ENCODE results near the gene DPP8.

The DPP8 gene

DNA sequence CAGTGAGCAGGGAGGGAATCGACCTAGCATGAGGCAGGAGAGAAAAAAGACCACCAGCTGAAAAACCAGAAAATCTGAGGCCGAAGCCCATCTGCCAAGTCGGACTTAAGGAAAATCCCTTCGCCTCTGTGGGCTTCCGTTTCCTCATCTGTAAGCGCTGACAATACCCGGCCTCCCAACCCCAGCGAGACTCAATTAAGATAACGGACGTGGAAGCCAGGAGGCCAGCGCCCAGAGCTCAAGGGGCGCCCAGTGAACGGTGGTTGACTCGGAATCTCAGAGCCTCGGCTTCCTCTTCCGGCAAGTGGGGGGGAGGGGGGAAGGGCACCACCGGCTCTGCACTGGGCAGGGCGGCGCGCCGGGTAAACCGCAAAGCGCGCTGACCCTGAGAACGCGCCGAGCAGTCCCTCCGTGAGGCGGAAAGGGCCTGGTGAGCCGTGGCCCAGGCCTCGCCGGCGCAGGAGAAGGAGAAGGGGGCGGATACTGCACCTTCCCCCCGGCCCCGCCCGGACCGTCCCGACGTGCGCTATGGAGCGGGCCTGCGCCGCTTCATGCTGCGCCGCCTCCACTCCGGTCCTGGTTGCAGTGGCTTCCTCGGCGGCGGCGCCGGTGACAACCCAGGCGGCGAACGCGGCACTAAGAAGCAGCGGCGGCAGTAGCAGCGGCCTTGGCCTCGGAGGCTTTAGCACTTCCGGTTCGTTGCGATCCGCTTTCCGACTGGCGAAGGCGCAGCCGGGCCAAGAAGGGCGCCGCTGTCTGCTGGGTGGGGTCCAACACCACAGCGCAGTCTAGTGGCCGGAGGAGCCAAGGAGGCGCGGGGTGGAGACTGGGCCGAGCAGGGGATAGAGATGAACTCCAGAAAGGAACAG, at the start of gene DPP8 (continued):
- TF ChIP-seq, protein P1, sequence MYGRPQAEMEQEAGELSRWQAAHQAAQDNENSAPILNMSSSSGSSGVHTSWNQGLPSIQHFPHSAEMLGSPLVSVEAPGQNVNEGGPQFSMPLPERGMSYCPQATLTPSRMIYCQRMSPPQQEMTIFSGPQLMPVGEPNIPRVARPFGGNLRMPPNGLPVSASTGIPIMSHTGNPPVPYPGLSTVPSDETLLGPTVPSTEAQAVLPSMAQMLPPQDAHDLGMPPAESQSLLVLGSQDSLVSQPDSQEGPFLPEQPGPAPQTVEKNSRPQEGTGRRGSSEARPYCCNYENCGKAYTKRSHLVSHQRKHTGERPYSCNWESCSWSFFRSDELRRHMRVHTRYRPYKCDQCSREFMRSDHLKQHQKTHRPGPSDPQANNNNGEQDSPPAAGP (tag by site-specific recombination; IDR thresholded peaks at IDR 0.05): peak; percentile 96
- TF ChIP-seq ZNF23 (tag by site-specific recombination; IDR thresholded peaks at IDR 0.05; ENCODE audit: borderline replicate concordance) (no peak), GLIS1 (tag by site-specific recombination; IDR thresholded peaks at IDR 0.05) (peak; percentile 55; the same call in 1 of the 2 replicates), ZNF558 (tag by site-specific recombination; IDR thresholded peaks at IDR 0.05) (peak; percentile 37; the same call in 1 of the 2 replicates), ZNF785 (tag by site-specific recombination; IDR thresholded peaks at IDR 0.05) (peak; percentile 66; the same call in 1 of the 2 replicates), ZFP41 (tag by site-specific recombination; IDR thresholded peaks at IDR 0.05; ENCODE audit: borderline replicate concordance) (no peak), ZNF600 (tag by site-specific recombination; IDR thresholded peaks at IDR 0.05) (peak; percentile 77), ZNF514 (tag by site-specific recombination; IDR thresholded peaks at IDR 0.05) (no peak), ZNF341 (tag by site-specific recombination; IDR thresholded peaks at IDR 0.05; ENCODE audit: low read depth) (peak; percentile 80), GLI4 (tag by site-specific recombination; IDR thresholded peaks at IDR 0.05) (peak; percentile 93), ZNF138 (tag by site-specific recombination; IDR thresholded peaks at IDR 0.05; ENCODE audit: borderline replicate concordance) (no peak), ZNF548 (tag by site-specific recombination; IDR thresholded peaks at IDR 0.05) (no peak), ZNF624 (tag by site-specific recombination; IDR thresholded peaks at IDR 0.05) (peak; percentile 38; the same call in 1 of the 2 replicates), ZNF670 (tag by site-specific recombination; IDR thresholded peaks at IDR 0.05; ENCODE audit: low read depth) (no peak), SP7 (tag by site-specific recombination; IDR thresholded peaks at IDR 0.05) (peak; percentile 95), MYNN (tag by site-specific recombination; IDR thresholded peaks at IDR 0.05; ENCODE audit: borderline replicate concordance) (peak; percentile 60; the same call in 1 of the 2 replicates), ZNF792 (tag by site-specific recombination; IDR thresholded peaks at IDR 0.05) (no peak), ZSCAN30 (tag by site-specific recombination; IDR thresholded peaks at IDR 0.05) (peak; percentile 88), IKZF3 (tag by site-specific recombination; IDR thresholded peaks at IDR 0.05) (peak; percentile 17; the same call in 1 of the 2 replicates), ZNF549 (tag by site-specific recombination; IDR thresholded peaks at IDR 0.05) (no peak), TCF7L2 (IDR thresholded peaks at IDR 0.05; ENCODE audit: borderline replicate concordance, low read depth, low read length) (no peak), ZNF830 (tag by site-specific recombination; IDR thresholded peaks at IDR 0.05; ENCODE audit: low read depth) (no peak)
- TF ChIP-seq, protein P2, sequence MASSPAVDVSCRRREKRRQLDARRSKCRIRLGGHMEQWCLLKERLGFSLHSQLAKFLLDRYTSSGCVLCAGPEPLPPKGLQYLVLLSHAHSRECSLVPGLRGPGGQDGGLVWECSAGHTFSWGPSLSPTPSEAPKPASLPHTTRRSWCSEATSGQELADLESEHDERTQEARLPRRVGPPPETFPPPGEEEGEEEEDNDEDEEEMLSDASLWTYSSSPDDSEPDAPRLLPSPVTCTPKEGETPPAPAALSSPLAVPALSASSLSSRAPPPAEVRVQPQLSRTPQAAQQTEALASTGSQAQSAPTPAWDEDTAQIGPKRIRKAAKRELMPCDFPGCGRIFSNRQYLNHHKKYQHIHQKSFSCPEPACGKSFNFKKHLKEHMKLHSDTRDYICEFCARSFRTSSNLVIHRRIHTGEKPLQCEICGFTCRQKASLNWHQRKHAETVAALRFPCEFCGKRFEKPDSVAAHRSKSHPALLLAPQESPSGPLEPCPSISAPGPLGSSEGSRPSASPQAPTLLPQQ (tag by site-specific recombination; IDR thresholded peaks at IDR 0.05): peak; percentile 92
- TF ChIP-seq, protein P3, sequence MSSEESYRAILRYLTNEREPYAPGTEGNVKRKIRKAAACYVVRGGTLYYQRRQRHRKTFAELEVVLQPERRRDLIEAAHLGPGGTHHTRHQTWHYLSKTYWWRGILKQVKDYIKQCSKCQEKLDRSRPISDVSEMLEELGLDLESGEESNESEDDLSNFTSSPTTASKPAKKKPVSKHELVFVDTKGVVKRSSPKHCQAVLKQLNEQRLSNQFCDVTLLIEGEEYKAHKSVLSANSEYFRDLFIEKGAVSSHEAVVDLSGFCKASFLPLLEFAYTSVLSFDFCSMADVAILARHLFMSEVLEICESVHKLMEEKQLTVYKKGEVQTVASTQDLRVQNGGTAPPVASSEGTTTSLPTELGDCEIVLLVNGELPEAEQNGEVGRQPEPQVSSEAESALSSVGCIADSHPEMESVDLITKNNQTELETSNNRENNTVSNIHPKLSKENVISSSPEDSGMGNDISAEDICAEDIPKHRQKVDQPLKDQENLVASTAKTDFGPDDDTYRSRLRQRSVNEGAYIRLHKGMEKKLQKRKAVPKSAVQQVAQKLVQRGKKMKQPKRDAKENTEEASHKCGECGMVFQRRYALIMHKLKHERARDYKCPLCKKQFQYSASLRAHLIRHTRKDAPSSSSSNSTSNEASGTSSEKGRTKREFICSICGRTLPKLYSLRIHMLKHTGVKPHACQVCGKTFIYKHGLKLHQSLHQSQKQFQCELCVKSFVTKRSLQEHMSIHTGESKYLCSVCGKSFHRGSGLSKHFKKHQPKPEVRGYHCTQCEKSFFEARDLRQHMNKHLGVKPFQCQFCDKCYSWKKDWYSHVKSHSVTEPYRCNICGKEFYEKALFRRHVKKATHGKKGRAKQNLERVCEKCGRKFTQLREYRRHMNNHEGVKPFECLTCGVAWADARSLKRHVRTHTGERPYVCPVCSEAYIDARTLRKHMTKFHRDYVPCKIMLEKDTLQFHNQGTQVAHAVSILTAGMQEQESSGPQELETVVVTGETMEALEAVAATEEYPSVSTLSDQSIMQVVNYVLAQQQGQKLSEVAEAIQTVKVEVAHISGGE (tag by site-specific recombination; conservative IDR thresholded peaks at IDR 0.05; ENCODE audit: low read depth): peak; percentile 98
- TF ChIP-seq, protein P4, sequence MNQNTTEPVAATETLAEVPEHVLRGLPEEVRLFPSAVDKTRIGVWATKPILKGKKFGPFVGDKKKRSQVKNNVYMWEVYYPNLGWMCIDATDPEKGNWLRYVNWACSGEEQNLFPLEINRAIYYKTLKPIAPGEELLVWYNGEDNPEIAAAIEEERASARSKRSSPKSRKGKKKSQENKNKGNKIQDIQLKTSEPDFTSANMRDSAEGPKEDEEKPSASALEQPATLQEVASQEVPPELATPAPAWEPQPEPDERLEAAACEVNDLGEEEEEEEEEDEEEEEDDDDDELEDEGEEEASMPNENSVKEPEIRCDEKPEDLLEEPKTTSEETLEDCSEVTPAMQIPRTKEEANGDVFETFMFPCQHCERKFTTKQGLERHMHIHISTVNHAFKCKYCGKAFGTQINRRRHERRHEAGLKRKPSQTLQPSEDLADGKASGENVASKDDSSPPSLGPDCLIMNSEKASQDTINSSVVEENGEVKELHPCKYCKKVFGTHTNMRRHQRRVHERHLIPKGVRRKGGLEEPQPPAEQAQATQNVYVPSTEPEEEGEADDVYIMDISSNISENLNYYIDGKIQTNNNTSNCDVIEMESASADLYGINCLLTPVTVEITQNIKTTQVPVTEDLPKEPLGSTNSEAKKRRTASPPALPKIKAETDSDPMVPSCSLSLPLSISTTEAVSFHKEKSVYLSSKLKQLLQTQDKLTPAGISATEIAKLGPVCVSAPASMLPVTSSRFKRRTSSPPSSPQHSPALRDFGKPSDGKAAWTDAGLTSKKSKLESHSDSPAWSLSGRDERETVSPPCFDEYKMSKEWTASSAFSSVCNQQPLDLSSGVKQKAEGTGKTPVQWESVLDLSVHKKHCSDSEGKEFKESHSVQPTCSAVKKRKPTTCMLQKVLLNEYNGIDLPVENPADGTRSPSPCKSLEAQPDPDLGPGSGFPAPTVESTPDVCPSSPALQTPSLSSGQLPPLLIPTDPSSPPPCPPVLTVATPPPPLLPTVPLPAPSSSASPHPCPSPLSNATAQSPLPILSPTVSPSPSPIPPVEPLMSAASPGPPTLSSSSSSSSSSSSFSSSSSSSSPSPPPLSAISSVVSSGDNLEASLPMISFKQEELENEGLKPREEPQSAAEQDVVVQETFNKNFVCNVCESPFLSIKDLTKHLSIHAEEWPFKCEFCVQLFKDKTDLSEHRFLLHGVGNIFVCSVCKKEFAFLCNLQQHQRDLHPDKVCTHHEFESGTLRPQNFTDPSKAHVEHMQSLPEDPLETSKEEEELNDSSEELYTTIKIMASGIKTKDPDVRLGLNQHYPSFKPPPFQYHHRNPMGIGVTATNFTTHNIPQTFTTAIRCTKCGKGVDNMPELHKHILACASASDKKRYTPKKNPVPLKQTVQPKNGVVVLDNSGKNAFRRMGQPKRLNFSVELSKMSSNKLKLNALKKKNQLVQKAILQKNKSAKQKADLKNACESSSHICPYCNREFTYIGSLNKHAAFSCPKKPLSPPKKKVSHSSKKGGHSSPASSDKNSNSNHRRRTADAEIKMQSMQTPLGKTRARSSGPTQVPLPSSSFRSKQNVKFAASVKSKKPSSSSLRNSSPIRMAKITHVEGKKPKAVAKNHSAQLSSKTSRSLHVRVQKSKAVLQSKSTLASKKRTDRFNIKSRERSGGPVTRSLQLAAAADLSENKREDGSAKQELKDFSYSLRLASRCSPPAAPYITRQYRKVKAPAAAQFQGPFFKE (tag by site-specific recombination; IDR thresholded peaks at IDR 0.05; ENCODE audit: borderline replicate concordance): peak; percentile 84; the same call in 1 of the 2 replicates
- TF ChIP-seq, protein P5, sequence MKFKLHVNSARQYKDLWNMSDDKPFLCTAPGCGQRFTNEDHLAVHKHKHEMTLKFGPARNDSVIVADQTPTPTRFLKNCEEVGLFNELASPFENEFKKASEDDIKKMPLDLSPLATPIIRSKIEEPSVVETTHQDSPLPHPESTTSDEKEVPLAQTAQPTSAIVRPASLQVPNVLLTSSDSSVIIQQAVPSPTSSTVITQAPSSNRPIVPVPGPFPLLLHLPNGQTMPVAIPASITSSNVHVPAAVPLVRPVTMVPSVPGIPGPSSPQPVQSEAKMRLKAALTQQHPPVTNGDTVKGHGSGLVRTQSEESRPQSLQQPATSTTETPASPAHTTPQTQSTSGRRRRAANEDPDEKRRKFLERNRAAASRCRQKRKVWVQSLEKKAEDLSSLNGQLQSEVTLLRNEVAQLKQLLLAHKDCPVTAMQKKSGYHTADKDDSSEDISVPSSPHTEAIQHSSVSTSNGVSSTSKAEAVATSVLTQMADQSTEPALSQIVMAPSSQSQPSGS (tag by site-specific recombination; IDR thresholded peaks at IDR 0.05; ENCODE audit: low read depth): no peak
